HCT116 (cell line): ENCODE results near the gene TLE3. TPM values are rescaled to one million over a fixed set of nuclear protein-coding genes. Genes with fewer than 3 reads are reported as not detected.

ENCODE experiments used
- ATAC-seq: fragments of 200-7000 bp; cut with Tn5 transposase; 2 replicates; pipeline ENCODE4 v1.9.1; 2020; ENCODE audit warnings: mild to moderate bottlenecking, moderate library complexity
- BruUV-seq: library from RNA; stranded (reverse); fragments of 400-500 nt; replicated peaks from 2 replicates; lab custom pipeline; 2021; lab: Mats Ljungman, UMichigan
- CTCF ChIA-PET: fragments of 300-600 bp; sonication (Branson Sonifier 250); formaldehyde crosslinking; loops from one replicate; lab custom pipeline; 2021; ENCODE audit warnings: antibody characterized with exemption; lab: Charles Lee
- POLR2A ChIA-PET: fragments of 300-600, 350-600 bp; sonication (Branson Sonifier 250); formaldehyde crosslinking; loops from one replicate; lab custom pipeline; 2021; ENCODE audit warnings: antibody characterized with exemption; lab: Charles Lee
- RAD21 ChIA-PET, 2 experiments: fragments of 300-600 bp; sonication (Branson Sonifier 250); formaldehyde crosslinking; loops; one replicate each; lab custom pipeline; 2023; ENCODE audit warnings: low total read pairs in 2 of 2; ENCODE audit not compliant: uncharacterized antibody in 2 of 2, unreplicated experiment in 2 of 2, low non-redundant PET in 1 of 2; lab: Charles Lee
- DNase-seq: peaks from one replicate; pipeline ENCODE4 v3.0.0-alpha.2; 2010; ENCODE audit warnings: low read depth, low spot score
- H2AFZ ChIP-seq: fragments of 200-600 bp; shearing (Covaris generic), sonication (generic); 2 replicates; pipeline ENCODE4 v1.6.1; 2017; ENCODE audit warnings: low read depth, mixed run types, mixed read lengths, antibody characterized with exemption, low read length; ENCODE audit not compliant: poor library complexity, severe bottlenecking
- H3K27ac ChIP-seq: 2 replicates; pipeline ENCODE4 v1.5.1; 2012; ENCODE audit warnings: low read depth, low read length
- H3K27me3 ChIP-seq: fragments of 200-600 bp; sonication (generic); 2 replicates; pipeline ENCODE4 v1.6.1; 2016; ENCODE audit warnings: mixed run types, low read length, mixed read lengths; ENCODE audit not compliant: insufficient read depth
- H3K36me3 ChIP-seq, 2 experiments: fragments of 200-500 bp in 1 of 2; fragments of 200-600 bp in 1 of 2; sonication (Bioruptor generic) in 1 of 2; sonication (generic) in 1 of 2; 2 replicates each; pipeline versions ENCODE4 v1.5.1 to v1.6.1; 2014 to 2016; ENCODE audit warnings: low read length in 2 of 2, inconsistent platforms in 1 of 2, mixed read lengths in 1 of 2, mixed run types in 1 of 2; ENCODE audit not compliant: insufficient read depth in 2 of 2, control insufficient read depth in 1 of 2
- H3K4me1 ChIP-seq, 2 experiments: fragments of 200-600 bp in 1 of 2; sonication (generic) in 1 of 2; 2 replicates each; pipeline versions ENCODE4 v1.5.1 to v1.6.1; 2012 to 2017; ENCODE audit warnings: low read length in 2 of 2, inconsistent platforms in 1 of 2, mild to moderate bottlenecking in 1 of 2, mixed read lengths in 1 of 2, mixed run types in 1 of 2, moderate library complexity in 1 of 2; ENCODE audit not compliant: insufficient read depth in 2 of 2, control insufficient read depth in 1 of 2
- H3K4me2 ChIP-seq: fragments of 200-600 bp; sonication (generic); 2 replicates; pipeline ENCODE4 v1.6.1; 2017; ENCODE audit warnings: mixed run types, low read length, mixed read lengths
- H3K4me3 ChIP-seq, 2 experiments: fragments of 200-600 bp in 1 of 2; sonication (generic) in 1 of 2; replicated peaks in 1 of 2; 2 replicates each; pipeline ENCODE4 v1.5.1; 2011 to 2016; ENCODE audit warnings: low read length in 2 of 2, control low read depth in 1 of 2, low read depth in 1 of 2, mild to moderate bottlenecking in 1 of 2, mixed read lengths in 1 of 2, mixed run types in 1 of 2
- H3K79me2 ChIP-seq: fragments of 200-600 bp; sonication (generic); 2 replicates; pipeline ENCODE4 v1.6.1; 2017; ENCODE audit warnings: mild to moderate bottlenecking, mixed run types, low read length, moderate library complexity, mixed read lengths; ENCODE audit not compliant: insufficient read depth
- H3K9ac ChIP-seq: fragments of 200-600 bp; sonication (generic); 2 replicates; pipeline ENCODE4 v1.6.1; 2016; ENCODE audit warnings: low read length, mixed read lengths
- H3K9me2 ChIP-seq: fragments of 200-600 bp; sonication (generic), shearing (Covaris generic); 2 replicates; pipeline ENCODE4 v1.6.1; 2017; ENCODE audit warnings: mixed run types, mild to moderate bottlenecking, moderate library complexity; ENCODE audit not compliant: insufficient read depth
- H3K9me3 ChIP-seq, 2 experiments: fragments of 200-500 bp in 1 of 2; fragments of 200-600 bp in 1 of 2; sonication (Bioruptor generic) in 1 of 2; sonication (generic) in 1 of 2; 2 replicates each; pipeline ENCODE4 v1.6.1; 2014 to 2017; ENCODE audit warnings: low read length in 2 of 2, mixed read lengths in 2 of 2, inconsistent platforms in 1 of 2, low read depth in 1 of 2, mild to moderate bottlenecking in 1 of 2, mixed run types in 1 of 2, moderate library complexity in 1 of 2; ENCODE audit not compliant: control insufficient read depth in 1 of 2, insufficient read depth in 1 of 2
- H4K20me1 ChIP-seq: fragments of 200-600 bp; sonication (generic), shearing (Covaris generic); 2 replicates; pipeline ENCODE4 v1.6.1; 2017; ENCODE audit warnings: mixed run types, mild to moderate bottlenecking, moderate library complexity; ENCODE audit not compliant: insufficient read depth
- CBX3 ChIP-seq: IDR thresholded peaks from 2 replicates; pipeline ENCODE4 v1.6.1; 2012; ENCODE audit warnings: low read depth
- CEBPB ChIP-seq: IDR thresholded peaks from 2 replicates; pipeline ENCODE4 v1.6.1; 2012; ENCODE audit warnings: low read depth
- EZH2phosphoT487 ChIP-seq: fragments of 200-600 bp; IDR thresholded peaks from 2 replicates; pipeline ENCODE4 v1.6.1; 2018; ENCODE audit warnings: antibody characterized with exemption, borderline replicate concordance
- RAD21 ChIP-seq: IDR thresholded peaks from 2 replicates; pipeline ENCODE4 v1.6.1; 2012; ENCODE audit warnings: low read depth, mild to moderate bottlenecking
- SIN3A ChIP-seq: IDR thresholded peaks from 2 replicates; pipeline ENCODE4 v1.6.1; 2012; ENCODE audit warnings: low read depth
- SP1 ChIP-seq: IDR thresholded peaks from 2 replicates; pipeline ENCODE4 v1.6.1; 2012; ENCODE audit warnings: low read depth
- SRF ChIP-seq: IDR thresholded peaks from 2 replicates; pipeline ENCODE4 v1.6.1; 2012; ENCODE audit warnings: low read depth
- TCF7L2 ChIP-seq: IDR thresholded peaks from 2 replicates; pipeline ENCODE4 v1.7.0; 2011; ENCODE audit warnings: borderline replicate concordance, inconsistent platforms; ENCODE audit not compliant: insufficient read depth, insufficient read length; ENCODE audit errors: extremely low read depth
- ZBTB33 ChIP-seq: IDR thresholded peaks from 2 replicates; pipeline ENCODE4 v1.6.1; 2011; ENCODE audit warnings: mild to moderate bottlenecking, low read length, moderate library complexity; ENCODE audit not compliant: insufficient replicate concordance; ENCODE audit errors: extremely low read depth
- ZNF274 ChIP-seq: fragments of 200-500 bp; sonication (Bioruptor generic); IDR thresholded peaks from 2 replicates; pipeline ENCODE4 v1.6.1; 2014; ENCODE audit warnings: mild to moderate bottlenecking, low read depth, low read length, inconsistent platforms
- intact Hi-C: fragments of 100-400 bp; cut with micrococcal nuclease; formaldehyde crosslinking; loops from 2 replicates; pipeline ENCODE4 v1.10.0; 2022
- total RNA-seq: library from RNA; stranded (reverse); gene quantifications from one replicate; pipeline ENCODE4 v1.2.1, GENCODE V29; 2021; ENCODE audit not compliant: unreplicated experiment
- TF ChIP-seq, protein P1 (sequence below): IDR thresholded peaks from 2 replicates; pipeline ENCODE4 v1.6.1; 2012
- TF ChIP-seq, protein P2 (sequence below), 3 experiments: fragments of 200-600 bp in 1 of 3; sonication (generic) in 1 of 3; IDR thresholded peaks in 2 of 3; conservative IDR thresholded peaks in 1 of 3; 2 replicates each; pipeline ENCODE4 v1.5.1; 2012 to 2017; ENCODE audit warnings: low read depth in 2 of 3, low read length in 2 of 3, antibody characterized with exemption in 1 of 3, borderline replicate concordance in 1 of 3, control low read depth in 1 of 3, mild to moderate bottlenecking in 1 of 3, mixed read lengths in 1 of 3, mixed run types in 1 of 3, moderate library complexity in 1 of 3; ENCODE audit not compliant: insufficient read depth in 1 of 3
- TF ChIP-seq, protein P3 (sequence below): IDR thresholded peaks from 2 replicates; pipeline ENCODE4 v1.6.1; 2012

TLE3 gene
- total RNA-seq, 1 experiment from 2014 or later, result 53.9 TPM

- CTCF ChIA-PET, result no interaction called here
- 0 out of 2 replicates have a peak, but pooled peaks cover 3% of the 10 kb centered on the region for H4K20me1 ChIP-seq
- H2AFZ ChIP-seq, result no peak overlapping the region
- no peak overlapping the region for H3K9ac ChIP-seq
- RAD21 ChIA-PET, result no interaction called here
- no peaks in the 10 kb centered on the region for H3K9me3 ChIP-seq
- ATAC-seq, result no peak
- POLR2A ChIA-PET, result no interaction called here
- H3K4me3 ChIP-seq, result no peak overlapping the region
- no peak overlapping the region for H3K27ac ChIP-seq
- H3K4me2 ChIP-seq, result no peak overlapping the region
- H3K27me3 ChIP-seq, result no peaks in the 10 kb centered on the region
- H3K9me2 ChIP-seq, result no peaks in the 10 kb centered on the region
- H3K79me2 ChIP-seq, result peaks cover 64% of the 10 kb centered on the region
- TF ChIP-seq SP1 (no peak), SRF (no peak)
- TF ChIP-seq, protein P1, sequence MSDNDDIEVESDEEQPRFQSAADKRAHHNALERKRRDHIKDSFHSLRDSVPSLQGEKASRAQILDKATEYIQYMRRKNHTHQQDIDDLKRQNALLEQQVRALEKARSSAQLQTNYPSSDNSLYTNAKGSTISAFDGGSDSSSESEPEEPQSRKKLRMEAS, result no peak
- intact Hi-C loops, result no loop called here
- no peaks in the 10 kb centered on the region for H3K4me1 ChIP-seq
- H3K36me3 ChIP-seq, result peaks cover 21 to 47% of the 10 kb centered on the region in 2 experiments; a peak in 3 of 4 replicates
- BruUV-seq, result no TSS peak
- DNase-seq, result no peak
These were observed 13.3 kb downstream of the TLE3 start for GRCh38 chr15:70084461-70084860.

DNA sequence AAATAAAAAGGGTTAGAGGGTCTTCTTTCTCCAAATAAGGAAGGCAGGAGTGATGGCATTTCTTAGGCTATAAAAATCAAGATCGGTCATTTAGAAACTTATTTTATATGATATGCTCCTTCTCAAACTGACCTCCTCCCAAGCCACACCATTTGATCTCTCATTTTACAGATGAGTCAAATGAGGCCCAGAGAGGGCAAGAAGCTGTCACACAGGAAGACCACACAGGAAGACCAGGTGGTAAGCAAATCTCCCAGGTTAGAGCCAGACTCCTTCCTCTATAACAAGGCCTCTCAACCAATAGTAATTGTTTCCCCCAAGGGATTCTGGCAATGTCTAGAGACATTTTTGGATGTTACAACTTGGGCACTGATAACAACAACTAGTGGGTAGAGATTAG is 13.8 kb downstream of the TLE3 start:
- Histone ChIP-seq H4K20me1 (0 out of 2 replicates have a peak, but pooled peaks cover 3% of the 10 kb centered on the region), H3K4me1 (no peaks in the 10 kb centered on the region), H3K27ac (no peak overlapping the region), H3K36me3 (peaks cover 24 to 46% of the 10 kb centered on the region in 2 experiments; a peak in 3 of 4 replicates), H2AFZ (no peak overlapping the region), H3K9me2 (no peaks in the 10 kb centered on the region), H3K9ac (no peak overlapping the region), H3K79me2 (peaks cover 65% of the 10 kb centered on the region), H3K4me2 (no peak overlapping the region), H3K27me3 (no peaks in the 10 kb centered on the region), H3K9me3 (no peaks in the 10 kb centered on the region), H3K4me3 (no peak overlapping the region)
- no peak for ATAC-seq
- RAD21 ChIA-PET, result no interaction called here
- TF ChIP-seq CBX3 (no peak), SP1 (no peak), EZH2phosphoT487 (no peak), ZBTB33 (no peak), RAD21 (no peak), CEBPB (no peak), ZNF274 (no peak), TCF7L2 (no peak), SIN3A (no peak)
- TF ChIP-seq, protein P2, sequence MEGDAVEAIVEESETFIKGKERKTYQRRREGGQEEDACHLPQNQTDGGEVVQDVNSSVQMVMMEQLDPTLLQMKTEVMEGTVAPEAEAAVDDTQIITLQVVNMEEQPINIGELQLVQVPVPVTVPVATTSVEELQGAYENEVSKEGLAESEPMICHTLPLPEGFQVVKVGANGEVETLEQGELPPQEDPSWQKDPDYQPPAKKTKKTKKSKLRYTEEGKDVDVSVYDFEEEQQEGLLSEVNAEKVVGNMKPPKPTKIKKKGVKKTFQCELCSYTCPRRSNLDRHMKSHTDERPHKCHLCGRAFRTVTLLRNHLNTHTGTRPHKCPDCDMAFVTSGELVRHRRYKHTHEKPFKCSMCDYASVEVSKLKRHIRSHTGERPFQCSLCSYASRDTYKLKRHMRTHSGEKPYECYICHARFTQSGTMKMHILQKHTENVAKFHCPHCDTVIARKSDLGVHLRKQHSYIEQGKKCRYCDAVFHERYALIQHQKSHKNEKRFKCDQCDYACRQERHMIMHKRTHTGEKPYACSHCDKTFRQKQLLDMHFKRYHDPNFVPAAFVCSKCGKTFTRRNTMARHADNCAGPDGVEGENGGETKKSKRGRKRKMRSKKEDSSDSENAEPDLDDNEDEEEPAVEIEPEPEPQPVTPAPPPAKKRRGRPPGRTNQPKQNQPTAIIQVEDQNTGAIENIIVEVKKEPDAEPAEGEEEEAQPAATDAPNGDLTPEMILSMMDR (IDR thresholded peaks at IDR 0.05 in 2 of 3, conservative IDR thresholded peaks at IDR 0.05 in 1 of 3; ENCODE audit: borderline replicate concordance in 1 of 3, insufficient read depth in 1 of 3, low read depth in 2 of 3, low read length in 2 of 3), result no peak
- TF ChIP-seq, protein P3, sequence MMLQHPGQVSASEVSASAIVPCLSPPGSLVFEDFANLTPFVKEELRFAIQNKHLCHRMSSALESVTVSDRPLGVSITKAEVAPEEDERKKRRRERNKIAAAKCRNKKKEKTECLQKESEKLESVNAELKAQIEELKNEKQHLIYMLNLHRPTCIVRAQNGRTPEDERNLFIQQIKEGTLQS, result no peak
- TF ChIP-seq, protein P1, result no peak
- CTCF ChIA-PET, result no interaction called here
- no TSS peak for BruUV-seq
- DNase-seq, result no peak
- POLR2A ChIA-PET, result no interaction called here
- intact Hi-C loops, result no loop called here
